ENCODE data around the gene ZNF74.
"Not testable (repeated sequence)": the region's sequence is repeated elsewhere in the genome, so short reads cannot be mapped to it uniquely, and the experiment has no call there.

The ZNF74 gene

GRCh38 chr22:20360866-20361751 lies 32.8 kb upstream of the ZNF74 start:
- ATAC-seq (ENCODE audit: low read depth); H3K4me3 ChIP-seq (ENCODE audit: severe bottlenecking); DNase-seq (ENCODE audit: low spot score): not testable (repeated sequence)

GRCh38 chr22:20361752-20362229 lies 32.2 kb upstream of the ZNF74 start:
- DNase-seq (ENCODE audit: low spot score); H3K4me1 ChIP-seq (ENCODE audit: insufficient read depth, poor library complexity, severe bottlenecking); H3K4me3 ChIP-seq (ENCODE audit: severe bottlenecking); ATAC-seq (ENCODE audit: low read depth); H3K9me3 ChIP-seq (ENCODE audit: severe bottlenecking); H3K36me3 ChIP-seq (ENCODE audit: low read depth); H3K27me3 ChIP-seq (ENCODE audit: insufficient read depth, poor library complexity, severe bottlenecking); H3K27ac ChIP-seq (ENCODE audit: poor library complexity, severe bottlenecking): not testable (repeated sequence)

More at GRCh38 chr22:20360866-20361751, 32.8 kb upstream of the ZNF74 start:
- H3K36me3 ChIP-seq (ENCODE audit: low read depth); H3K4me1 ChIP-seq (ENCODE audit: insufficient read depth, poor library complexity, severe bottlenecking); H3K27me3 ChIP-seq (ENCODE audit: insufficient read depth, poor library complexity, severe bottlenecking); H3K27ac ChIP-seq (ENCODE audit: poor library complexity, severe bottlenecking); H3K9me3 ChIP-seq (ENCODE audit: severe bottlenecking): not testable (repeated sequence)

- not testable (repeated sequence) for H3K27ac ChIP-seq (ENCODE audit: poor library complexity, severe bottlenecking); H3K27me3 ChIP-seq (ENCODE audit: insufficient read depth, poor library complexity, severe bottlenecking); ATAC-seq (ENCODE audit: low read depth); H3K4me1 ChIP-seq (ENCODE audit: insufficient read depth, poor library complexity, severe bottlenecking); DNase-seq (ENCODE audit: low spot score); H3K9me3 ChIP-seq (ENCODE audit: severe bottlenecking); H3K4me3 ChIP-seq (ENCODE audit: severe bottlenecking); H3K36me3 ChIP-seq (ENCODE audit: low read depth)
Measured at GRCh38 chr22:20362403-20362802, 31.5 kb upstream of the ZNF74 start.

- H3K27ac ChIP-seq (ENCODE audit: poor library complexity, severe bottlenecking); H3K36me3 ChIP-seq (ENCODE audit: low read depth); ATAC-seq (ENCODE audit: low read depth): not testable (repeated sequence)
Measured at GRCh38 chr22:20364335-20365260, 29.4 kb upstream of the ZNF74 start.

GRCh38 chr22:20366841-20367240 lies 27.1 kb upstream of the ZNF74 start:
- not testable (repeated sequence) for H3K36me3 ChIP-seq (ENCODE audit: low read depth); DNase-seq (ENCODE audit: low spot score); ATAC-seq (ENCODE audit: low read depth); H3K4me3 ChIP-seq (ENCODE audit: severe bottlenecking); H3K27ac ChIP-seq (ENCODE audit: poor library complexity, severe bottlenecking); H3K27me3 ChIP-seq (ENCODE audit: insufficient read depth, poor library complexity, severe bottlenecking); H3K9me3 ChIP-seq (ENCODE audit: severe bottlenecking); H3K4me1 ChIP-seq (ENCODE audit: insufficient read depth, poor library complexity, severe bottlenecking)

More at GRCh38 chr22:20364335-20365260, 29.4 kb upstream of the ZNF74 start:
- H3K4me3 ChIP-seq (ENCODE audit: severe bottlenecking); H3K4me1 ChIP-seq (ENCODE audit: insufficient read depth, poor library complexity, severe bottlenecking); H3K9me3 ChIP-seq (ENCODE audit: severe bottlenecking); DNase-seq (ENCODE audit: low spot score); H3K27me3 ChIP-seq (ENCODE audit: insufficient read depth, poor library complexity, severe bottlenecking): not testable (repeated sequence)

- H3K27ac ChIP-seq (ENCODE audit: poor library complexity, severe bottlenecking); H3K27me3 ChIP-seq (ENCODE audit: insufficient read depth, poor library complexity, severe bottlenecking); DNase-seq (ENCODE audit: low spot score); H3K4me1 ChIP-seq (ENCODE audit: insufficient read depth, poor library complexity, severe bottlenecking); H3K4me3 ChIP-seq (ENCODE audit: severe bottlenecking); H3K36me3 ChIP-seq (ENCODE audit: low read depth); H3K9me3 ChIP-seq (ENCODE audit: severe bottlenecking); ATAC-seq (ENCODE audit: low read depth): not testable (repeated sequence)
Measured at GRCh38 chr22:20368875-20369274, 25.1 kb upstream of the ZNF74 start.

GRCh38 chr22:20371687-20372086 lies 22.3 kb upstream of the ZNF74 start:
- not testable (repeated sequence) for H3K36me3 ChIP-seq (ENCODE audit: low read depth); H3K4me3 ChIP-seq (ENCODE audit: severe bottlenecking); H3K27me3 ChIP-seq (ENCODE audit: insufficient read depth, poor library complexity, severe bottlenecking); DNase-seq (ENCODE audit: low spot score); ATAC-seq (ENCODE audit: low read depth); H3K9me3 ChIP-seq (ENCODE audit: severe bottlenecking); H3K4me1 ChIP-seq (ENCODE audit: insufficient read depth, poor library complexity, severe bottlenecking); H3K27ac ChIP-seq (ENCODE audit: poor library complexity, severe bottlenecking)

GRCh38 chr22:20372406-20372854 lies 21.5 kb upstream of the ZNF74 start:
- H3K4me3 ChIP-seq (ENCODE audit: severe bottlenecking); DNase-seq (ENCODE audit: low spot score); ATAC-seq (ENCODE audit: low read depth); H3K4me1 ChIP-seq (ENCODE audit: insufficient read depth, poor library complexity, severe bottlenecking); H3K36me3 ChIP-seq (ENCODE audit: low read depth); H3K27me3 ChIP-seq (ENCODE audit: insufficient read depth, poor library complexity, severe bottlenecking); H3K9me3 ChIP-seq (ENCODE audit: severe bottlenecking); H3K27ac ChIP-seq (ENCODE audit: poor library complexity, severe bottlenecking): not testable (repeated sequence)

- not testable (repeated sequence) for DNase-seq (ENCODE audit: low spot score); ATAC-seq (ENCODE audit: low read depth); H3K9me3 ChIP-seq (ENCODE audit: severe bottlenecking); H3K27me3 ChIP-seq (ENCODE audit: insufficient read depth, poor library complexity, severe bottlenecking); H3K4me1 ChIP-seq (ENCODE audit: insufficient read depth, poor library complexity, severe bottlenecking); H3K4me3 ChIP-seq (ENCODE audit: severe bottlenecking); H3K36me3 ChIP-seq (ENCODE audit: low read depth); H3K27ac ChIP-seq (ENCODE audit: poor library complexity, severe bottlenecking)
Measured at GRCh38 chr22:20373195-20373706, 20.7 kb upstream of the ZNF74 start.

- H3K4me3 ChIP-seq (ENCODE audit: severe bottlenecking); H3K27me3 ChIP-seq (ENCODE audit: insufficient read depth, poor library complexity, severe bottlenecking); ATAC-seq (ENCODE audit: low read depth): not testable (repeated sequence)
Measured at GRCh38 chr22:20374130-20374529, 19.8 kb upstream of the ZNF74 start.

GRCh38 chr22:20376281-20376680 lies 17.7 kb upstream of the ZNF74 start:
- H3K9me3 ChIP-seq (ENCODE audit: severe bottlenecking); H3K36me3 ChIP-seq (ENCODE audit: low read depth); H3K4me3 ChIP-seq (ENCODE audit: severe bottlenecking); H3K4me1 ChIP-seq (ENCODE audit: insufficient read depth, poor library complexity, severe bottlenecking); ATAC-seq (ENCODE audit: low read depth); DNase-seq (ENCODE audit: low spot score); H3K27me3 ChIP-seq (ENCODE audit: insufficient read depth, poor library complexity, severe bottlenecking); H3K27ac ChIP-seq (ENCODE audit: poor library complexity, severe bottlenecking): not testable (repeated sequence)

More at GRCh38 chr22:20374130-20374529, 19.8 kb upstream of the ZNF74 start:
- not testable (repeated sequence) for DNase-seq (ENCODE audit: low spot score); H3K9me3 ChIP-seq (ENCODE audit: severe bottlenecking); H3K36me3 ChIP-seq (ENCODE audit: low read depth); H3K27ac ChIP-seq (ENCODE audit: poor library complexity, severe bottlenecking); H3K4me1 ChIP-seq (ENCODE audit: insufficient read depth, poor library complexity, severe bottlenecking)

All from RWPE2 (cell line).